K562 (cell line): ENCODE measurements around the gene AGPAT1. TPM values are rescaled to one million over a fixed set of nuclear protein-coding genes. Genes with fewer than 3 reads are reported as not detected.

Source experiments
- ATF2 ChIP-seq: sonication (generic); formaldehyde crosslinking; IDR thresholded peaks from 2 replicates; pipeline ENCODE4 v1.8.1; 2022; ENCODE audit warnings: missing genetic modification reagents
- CC2D1A ChIP-seq: fragments of 450-650 bp; IDR thresholded peaks from 2 replicates; pipeline ENCODE4 v1.6.1; 2017; ENCODE audit warnings: mild to moderate bottlenecking
- MCM3 ChIP-seq: fragments of 450-650 bp; IDR thresholded peaks from 2 replicates; pipeline ENCODE4 v1.6.1; 2016
- MLX ChIP-seq, 2 experiments: fragments of 450-650 bp in 1 of 2; sonication (generic) in 1 of 2; formaldehyde crosslinking; conservative IDR thresholded peaks; 2 replicates each; pipeline versions ENCODE4 v1.4.0 to v1.8.1; 2020 to 2022; ENCODE audit warnings: mild to moderate bottlenecking in 1 of 2, missing genetic modification reagents in 1 of 2
- NR1H2 ChIP-seq: sonication (generic); formaldehyde crosslinking; IDR thresholded peaks from 2 replicates; pipeline ENCODE4 v1.4.0; 2020; ENCODE audit warnings: mild to moderate bottlenecking, missing genetic modification reagents
- OTX1 ChIP-seq: fragments of 450-650 bp; formaldehyde crosslinking; IDR thresholded peaks from 2 replicates; pipeline ENCODE4 v1.4.0; 2022; ENCODE audit warnings: mild to moderate bottlenecking
- RBM15 ChIP-seq: fragments of 200-400 bp; formaldehyde crosslinking; IDR thresholded peaks from 2 replicates; pipeline ENCODE4 v1.6.1; 2018; ENCODE audit warnings: mild to moderate bottlenecking, low read length, moderate library complexity; ENCODE audit not compliant: insufficient read depth
- ZBTB34 ChIP-seq: fragments of 250-450 bp; sonication (Bioruptor Pico); IDR thresholded peaks from 2 replicates; pipeline ENCODE4 v1.8.0; 2021; ENCODE audit warnings: mild to moderate bottlenecking, moderate library complexity
- ZKSCAN3 ChIP-seq: fragments of 250-450 bp; sonication (Bioruptor Pico); IDR thresholded peaks from 2 replicates; pipeline ENCODE4 v1.4.0; 2020
- ZNF512 ChIP-seq: IDR thresholded peaks from 2 replicates; pipeline ENCODE4 v1.6.1; 2016; ENCODE audit warnings: missing genetic modification characterization, missing compliant biosample characterization
- ZNF586 ChIP-seq: fragments of 450-650 bp; formaldehyde crosslinking; conservative IDR thresholded peaks from 2 replicates; pipeline ENCODE4 v1.4.0; 2020; ENCODE audit warnings: mild to moderate bottlenecking, moderate library complexity
- ZSCAN32 ChIP-seq: fragments of 450-650 bp; formaldehyde crosslinking; IDR thresholded peaks from 2 replicates; pipeline ENCODE4 v1.4.0; 2020; ENCODE audit warnings: mild to moderate bottlenecking, moderate library complexity
- polyA plus RNA-seq, 8 experiments: library from polyadenylated mRNA; depleted of rRNA in 4 of 8; stranded (reverse) in 5 of 8; unstranded in 3 of 8; fragments of >200 nt; fragmentation: Nextera tagmentation in 2 of 8; fragmentation: Illumina TruSeq in 1 of 8; extraction: Ambion mirVana in 2 of 8; extraction: Trizol in 1 of 8; gene quantifications; 2 replicates each; pipeline versions ENCODE4 v1.2.1 to v1.2.3, GENCODE V29; 2011 to 2014; ENCODE audit warnings: inconsistent platforms in 1 of 8, missing spikeins in 1 of 8
- total RNA-seq, 7 experiments: library from RNA; depleted of rRNA in 6 of 7; stranded (reverse); fragments of >200 nt in 6 of 7; fragmentation: Illumina TruSeq in 2 of 7; extraction: Trizol in 2 of 7; gene quantifications; 2 replicates each; pipeline versions ENCODE4 v1.2.1 to v1.2.3, GENCODE V29; 2011 to 2021; ENCODE audit warnings: low replicate concordance in 1 of 7
- TF ChIP-seq, protein P1 (sequence below): fragments of 450-650 bp; formaldehyde crosslinking; conservative IDR thresholded peaks from 2 replicates; pipeline ENCODE4 v1.4.0; 2022; ENCODE audit warnings: mild to moderate bottlenecking, missing genetic modification characterization
- TF ChIP-seq, protein P2 (sequence below), 2 experiments: fragments of 450-650 bp in 1 of 2; IDR thresholded peaks; 2 replicates each; pipeline ENCODE4 v1.6.1; 2011 to 2017; ENCODE audit warnings: low read depth in 2 of 2, antibody characterized with exemption in 1 of 2, borderline replicate concordance in 1 of 2, low read length in 1 of 2, mild to moderate bottlenecking in 1 of 2, mixed read lengths in 1 of 2; ENCODE audit not compliant: control insufficient read depth in 1 of 2

Gene AGPAT1
- total and polyA plus RNA-seq, 9 of the 15 experiments (the other 6 are each of a cell fraction or from before 2014, with no cell fraction given): 37.9 to 176 (median 69.4) TPM

GRCh38 chr6:32178547-32179440 is 2.9 kb upstream of the AGPAT1 start (continued):
- TF ChIP-seq ATF2 (no peak), OTX1 (CRISPR knock-in tag) (no peak), MCM3 (no peak), MLX (CRISPR knock-in tag; conservative IDR thresholded peaks at IDR 0.05) (no peak), ZSCAN32 (CRISPR knock-in tag) (no peak), ZNF512 (tag) (peak; percentile 55; the same call in 1 of the 2 replicates), ZBTB34 (CRISPR knock-in tag) (no peak), CC2D1A (0 out of 2 replicates have a peak, but pooled peaks have one; percentile 32), ZKSCAN3 (CRISPR knock-in tag) (no peak), ZNF586 (CRISPR knock-in tag) (no peak), NR1H2 (CRISPR knock-in tag) (0 out of 2 replicates have a peak, but pooled peaks have one; percentile 52), RBM15 (no peak)
- TF ChIP-seq, protein P1, sequence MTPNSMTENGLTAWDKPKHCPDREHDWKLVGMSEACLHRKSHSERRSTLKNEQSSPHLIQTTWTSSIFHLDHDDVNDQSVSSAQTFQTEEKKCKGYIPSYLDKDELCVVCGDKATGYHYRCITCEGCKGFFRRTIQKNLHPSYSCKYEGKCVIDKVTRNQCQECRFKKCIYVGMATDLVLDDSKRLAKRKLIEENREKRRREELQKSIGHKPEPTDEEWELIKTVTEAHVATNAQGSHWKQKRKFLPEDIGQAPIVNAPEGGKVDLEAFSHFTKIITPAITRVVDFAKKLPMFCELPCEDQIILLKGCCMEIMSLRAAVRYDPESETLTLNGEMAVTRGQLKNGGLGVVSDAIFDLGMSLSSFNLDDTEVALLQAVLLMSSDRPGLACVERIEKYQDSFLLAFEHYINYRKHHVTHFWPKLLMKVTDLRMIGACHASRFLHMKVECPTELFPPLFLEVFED (CRISPR knock-in tag): peak; percentile 49; the same call in 1 of the 2 replicates
- TF ChIP-seq, protein P2, sequence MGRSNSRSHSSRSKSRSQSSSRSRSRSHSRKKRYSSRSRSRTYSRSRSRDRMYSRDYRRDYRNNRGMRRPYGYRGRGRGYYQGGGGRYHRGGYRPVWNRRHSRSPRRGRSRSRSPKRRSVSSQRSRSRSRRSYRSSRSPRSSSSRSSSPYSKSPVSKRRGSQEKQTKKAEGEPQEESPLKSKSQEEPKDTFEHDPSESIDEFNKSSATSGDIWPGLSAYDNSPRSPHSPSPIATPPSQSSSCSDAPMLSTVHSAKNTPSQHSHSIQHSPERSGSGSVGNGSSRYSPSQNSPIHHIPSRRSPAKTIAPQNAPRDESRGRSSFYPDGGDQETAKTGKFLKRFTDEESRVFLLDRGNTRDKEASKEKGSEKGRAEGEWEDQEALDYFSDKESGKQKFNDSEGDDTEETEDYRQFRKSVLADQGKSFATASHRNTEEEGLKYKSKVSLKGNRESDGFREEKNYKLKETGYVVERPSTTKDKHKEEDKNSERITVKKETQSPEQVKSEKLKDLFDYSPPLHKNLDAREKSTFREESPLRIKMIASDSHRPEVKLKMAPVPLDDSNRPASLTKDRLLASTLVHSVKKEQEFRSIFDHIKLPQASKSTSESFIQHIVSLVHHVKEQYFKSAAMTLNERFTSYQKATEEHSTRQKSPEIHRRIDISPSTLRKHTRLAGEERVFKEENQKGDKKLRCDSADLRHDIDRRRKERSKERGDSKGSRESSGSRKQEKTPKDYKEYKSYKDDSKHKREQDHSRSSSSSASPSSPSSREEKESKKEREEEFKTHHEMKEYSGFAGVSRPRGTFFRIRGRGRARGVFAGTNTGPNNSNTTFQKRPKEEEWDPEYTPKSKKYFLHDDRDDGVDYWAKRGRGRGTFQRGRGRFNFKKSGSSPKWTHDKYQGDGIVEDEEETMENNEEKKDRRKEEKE (IDR thresholded peaks at IDR 0.05; ENCODE audit: borderline replicate concordance in 1 of 2, control insufficient read depth in 1 of 2, low read depth in 2 of 2, low read length in 1 of 2): no peak
